VCaP (cell line): Measurements from ENCODE around the gene ASRGL1.
"Not testable (repeated sequence)": the region's sequence is repeated elsewhere in the genome, so short reads cannot be mapped to it uniquely, and the experiment has no call there.

ENCODE experiments used
- H3K27ac ChIP-seq: fragments of 450-650 bp; 2 replicates; pipeline ENCODE4 v1.5.1; 2017
- CTCF ChIP-seq: fragments of 450-650 bp; conservative IDR thresholded peaks from 2 replicates; pipeline ENCODE4 v1.5.1; 2017; ENCODE audit warnings: mild to moderate bottlenecking, moderate library complexity

ASRGL1 gene

GRCh38 chr11:62341588-62341987 lies 4.3 kb downstream of the ASRGL1 start:
- H3K27ac ChIP-seq = peak overlapping the region; percentile 53

GRCh38 chr11:62343646-62344190 lies 6.5 kb downstream of the ASRGL1 start:
- H3K27ac ChIP-seq = not testable (repeated sequence)

More at GRCh38 chr11:62341588-62341987, 4.3 kb downstream of the ASRGL1 start:
- no peak for TF ChIP-seq CTCF

- H3K27ac ChIP-seq = no peak overlapping the region
- no peak for TF ChIP-seq CTCF
Measured at GRCh38 chr11:62344210-62344609, 7.0 kb downstream of the ASRGL1 start.

- no peak for TF ChIP-seq CTCF
- H3K27ac ChIP-seq = no peak overlapping the region
Measured at GRCh38 chr11:62345861-62346260, 8.6 kb downstream of the ASRGL1 start.

- H3K27ac ChIP-seq = peak overlapping the region; percentile 78
- no peak for TF ChIP-seq CTCF
Measured at GRCh38 chr11:62352355-62353336, 15.4 kb downstream of the ASRGL1 start.

GRCh38 chr11:62353841-62354240 lies 16.6 kb downstream of the ASRGL1 start:
- peak overlapping the region; percentile 78 for H3K27ac ChIP-seq
- TF ChIP-seq CTCF = no peak

- TF ChIP-seq CTCF = no peak
- no peak overlapping the region for H3K27ac ChIP-seq
Measured at GRCh38 chr11:62358273-62358672, 21.0 kb downstream of the ASRGL1 start.

- TF ChIP-seq CTCF = no peak
- no peak overlapping the region for H3K27ac ChIP-seq
Measured at GRCh38 chr11:62359475-62359874, 22.2 kb downstream of the ASRGL1 start.
